ENCODE measurements around the gene TM9SF1.

Gene TM9SF1

GRCh38 chr14:24195186-24196070 is at the start of gene TM9SF1:
Gene TM9SF1 (minus strand): TSS chr14:24195441. CDS start chr14:24195019, 422 bp downstream.
- peak; percentile 95 for DNase-seq

GRCh38 chr14:24243336-24243836 is 48.1 kb upstream of the TM9SF1 start:
- DNase-seq = no peak

GRCh38 chr14:24241829-24242443 is 46.7 kb upstream of the TM9SF1 start:
- no peak for DNase-seq

GRCh38 chr14:24240110-24240918 is 45.1 kb upstream of the TM9SF1 start:
- no peak for DNase-seq

GRCh38 chr14:24238527-24239037 is 43.3 kb upstream of the TM9SF1 start:
- DNase-seq = no peak

- DNase-seq = no peak
These were observed 42.9 kb upstream of the TM9SF1 start for GRCh38 chr14:24238123-24238522.

GRCh38 chr14:24237463-24237955 is 42.3 kb upstream of the TM9SF1 start:
- DNase-seq = no peak

- no peak for DNase-seq
These were observed 41.6 kb upstream of the TM9SF1 start for GRCh38 chr14:24236689-24237462.

GRCh38 chr14:24235804-24236688 is 40.8 kb upstream of the TM9SF1 start:
- DNase-seq = no peak

- no peak for DNase-seq
These were observed 39.1 kb upstream of the TM9SF1 start for GRCh38 chr14:24234095-24235005.

GRCh38 chr14:24233538-24233866 is 38.3 kb upstream of the TM9SF1 start:
- no peak for DNase-seq

- DNase-seq = no peak
These were observed 37.6 kb upstream of the TM9SF1 start, which contains the start of gene GMPR2 for GRCh38 chr14:24232645-24233537. Gene GMPR2 (plus strand): TSS chr14:24232929. CDS start chr14:24233254, 325 bp downstream.

GRCh38 chr14:24232121-24232644 is 36.9 kb upstream of the TM9SF1 start, which contains the start of gene NEDD8:
Gene NEDD8 (minus strand): TSS chr14:24232367. CDS start chr14:24232267, 100 bp downstream.
- peak; percentile 96 for DNase-seq

GRCh38 chr14:24231263-24232120 is 36.3 kb upstream of the TM9SF1 start:
- DNase-seq = no peak

- DNase-seq = no peak
These were observed 33.7 kb upstream of the TM9SF1 start for GRCh38 chr14:24228902-24229301.

- no peak for DNase-seq
These were observed 31.2 kb upstream of the TM9SF1 start for GRCh38 chr14:24226473-24226872.

- no peak for DNase-seq
These were observed 29.4 kb upstream of the TM9SF1 start for GRCh38 chr14:24224618-24225071.
